HL-60/S4 (cell line): ENCODE data around the gene IDH3A.
"Not testable (repeated sequence)": the region's sequence is repeated elsewhere in the genome, so short reads cannot be mapped to it uniquely, and the experiment has no call there.

Experiments
- in situ Hi-C: fragments of 300-500 bp; cut with MboI; formaldehyde crosslinking; loops from 2 replicates; pipeline ENCODE4 v1.14.3; 2022; ENCODE audit warnings: low sequenced_read_pairs

IDH3A gene

GRCh38 chr15:78127882-78128281 lies 21.3 kb upstream of the IDH3A start:
- in situ Hi-C loops: no loop called here

GRCh38 chr15:78129077-78129750 lies 19.9 kb upstream of the IDH3A start:
- in situ Hi-C loops: no loop called here

- in situ Hi-C loops: no loop called here
These were observed 19.3 kb upstream of the IDH3A start for GRCh38 chr15:78129751-78130287.

GRCh38 chr15:78130466-78131294 lies 18.5 kb upstream of the IDH3A start:
- in situ Hi-C loops: no loop called here

GRCh38 chr15:78131295-78132061 lies 17.7 kb upstream of the IDH3A start, which contains the start of gene CIB2:
CIB2 (minus strand) TSS chr15:78131445; CDS start chr15:78131215, 230 bp downstream.
- in situ Hi-C loops: no loop called here

GRCh38 chr15:78133801-78134200 lies 15.4 kb upstream of the IDH3A start:
- in situ Hi-C loops: no loop called here

- in situ Hi-C loops: no loop called here
These were observed 9.6 kb upstream of the IDH3A start for GRCh38 chr15:78139578-78139977.

- in situ Hi-C loops: no loop called here
These were observed 8.9 kb upstream of the IDH3A start for GRCh38 chr15:78140292-78140691.

GRCh38 chr15:78142332-78142731 lies 6.8 kb upstream of the IDH3A start:
- in situ Hi-C loops: no loop called here

- in situ Hi-C loops: no loop called here
These were observed 2.6 kb upstream of the IDH3A start for GRCh38 chr15:78146425-78147154.

GRCh38 chr15:78147566-78147965 lies 1.6 kb upstream of the IDH3A start:
- in situ Hi-C loops: no loop called here

GRCh38 chr15:78148392-78149067 lies 632 bp upstream of the IDH3A start:
- in situ Hi-C loops: no loop called here

- in situ Hi-C loops: no loop called here
These were observed 916 bp downstream of the IDH3A start for GRCh38 chr15:78149805-78150751.

GRCh38 chr15:78151075-78151474 lies 1.9 kb downstream of the IDH3A start:
- in situ Hi-C loops: not testable (repeated sequence)

GRCh38 chr15:78154955-78155354 lies 5.8 kb downstream of the IDH3A start:
- in situ Hi-C loops: no loop called here

- in situ Hi-C loops: no loop called here
These were observed 6.3 kb downstream of the IDH3A start for GRCh38 chr15:78155355-78155939.

- in situ Hi-C loops: no loop called here
These were observed 7.5 kb downstream of the IDH3A start for GRCh38 chr15:78156653-78157052.

- in situ Hi-C loops: no loop called here
These were observed 8.0 kb downstream of the IDH3A start for GRCh38 chr15:78157203-78157602.
